Activated CD8-positive, alpha-beta memory T cell treated with anti-CD3 and anti-CD28 coated beads for 4 hours (primary cell): Measurements from ENCODE around the gene CGNL1.

Experiments
- DNase-seq, 2 donors: peaks; one replicate each; pipeline ENCODE4 v3.0.0-alpha.2; 2020; ENCODE audit warnings: low read depth in 2 of 2

CGNL1 gene

DNA sequence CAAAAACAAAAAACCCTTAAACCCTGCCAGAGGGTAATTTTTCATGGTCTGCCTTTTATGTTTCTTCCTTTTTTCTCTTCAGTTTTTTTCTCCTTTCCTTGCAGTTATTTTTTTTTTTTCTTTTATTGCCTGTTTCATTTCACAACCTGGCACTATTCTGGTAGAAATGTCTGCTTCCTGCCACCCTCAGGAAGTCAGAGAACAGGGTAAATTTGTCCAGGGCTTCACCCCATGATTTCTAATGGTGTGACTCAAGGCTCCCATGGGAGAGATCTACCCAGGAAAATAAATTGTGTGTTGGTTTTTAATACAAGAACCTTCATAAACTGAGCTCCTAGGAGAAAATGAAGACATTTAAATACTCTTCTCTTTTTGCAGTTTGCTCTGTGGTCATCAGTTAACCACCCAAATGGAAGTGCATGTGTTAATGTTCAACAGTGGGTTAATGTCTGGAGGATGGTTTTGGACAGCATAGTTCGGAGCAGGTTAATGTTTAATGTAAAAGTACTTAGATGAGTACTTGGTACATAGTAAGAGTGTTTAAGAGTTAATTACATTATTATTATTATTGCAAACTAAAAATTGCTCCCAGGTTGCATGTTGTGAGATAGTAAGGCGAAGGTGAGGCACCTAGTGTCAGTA, 45.9 kb downstream of the CGNL1 start:
- DNase-seq, result no peak

DNA sequence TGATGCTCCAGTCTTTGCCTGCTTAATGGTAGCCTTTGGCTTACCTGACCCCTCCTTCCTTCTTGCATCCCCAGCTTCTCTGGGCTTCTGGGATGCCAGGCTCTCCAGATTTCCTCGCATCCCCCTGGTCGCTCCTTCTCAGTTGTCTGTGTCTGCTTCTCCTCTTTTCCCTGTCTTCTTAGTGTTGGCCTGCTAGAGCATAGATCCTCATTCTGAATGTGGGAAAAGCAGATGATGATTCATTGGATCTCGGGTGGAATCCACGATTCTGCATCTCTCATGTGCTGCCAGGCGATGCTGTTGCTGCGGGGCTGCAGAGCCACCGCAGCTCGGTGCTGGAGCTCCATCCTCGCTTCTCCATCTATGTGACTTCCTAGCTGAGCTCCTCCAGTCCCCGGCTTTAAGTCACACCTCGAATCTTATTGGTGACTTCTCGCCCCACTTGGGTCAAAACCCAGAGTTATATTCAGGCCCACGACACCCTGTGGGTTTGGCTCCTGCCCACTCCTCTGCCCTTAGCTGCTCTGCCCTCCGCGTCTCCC, 47.4 kb downstream of the CGNL1 start:
- DNase-seq, result no peak

GRCh38 chr15:57424628-57425405, 48.5 kb downstream of the CGNL1 start:
- no peak for DNase-seq

DNA sequence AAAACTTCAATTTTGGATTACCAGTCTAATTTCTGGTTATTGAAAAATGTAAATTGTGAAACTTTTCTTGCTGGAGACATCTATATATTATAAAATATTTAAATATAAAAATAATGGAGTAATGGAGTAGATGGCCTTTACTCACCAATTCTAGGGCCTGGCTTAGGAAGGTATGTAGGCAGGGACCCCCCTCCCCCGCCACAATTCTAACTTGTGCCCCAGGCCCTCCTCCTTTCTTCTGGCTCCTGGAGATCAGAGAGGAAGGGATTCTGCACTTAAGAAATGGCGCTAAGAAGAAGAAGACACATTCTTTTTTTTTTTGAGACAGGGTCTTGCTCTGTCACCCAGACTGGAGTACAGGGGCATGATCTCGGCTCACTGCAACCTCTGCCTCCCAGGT, 49.5 kb downstream of the CGNL1 start:
- DNase-seq, result no peak

GRCh38 chr15:57427367-57427821, 51.1 kb downstream of the CGNL1 start:
- DNase-seq, result no peak

DNA sequence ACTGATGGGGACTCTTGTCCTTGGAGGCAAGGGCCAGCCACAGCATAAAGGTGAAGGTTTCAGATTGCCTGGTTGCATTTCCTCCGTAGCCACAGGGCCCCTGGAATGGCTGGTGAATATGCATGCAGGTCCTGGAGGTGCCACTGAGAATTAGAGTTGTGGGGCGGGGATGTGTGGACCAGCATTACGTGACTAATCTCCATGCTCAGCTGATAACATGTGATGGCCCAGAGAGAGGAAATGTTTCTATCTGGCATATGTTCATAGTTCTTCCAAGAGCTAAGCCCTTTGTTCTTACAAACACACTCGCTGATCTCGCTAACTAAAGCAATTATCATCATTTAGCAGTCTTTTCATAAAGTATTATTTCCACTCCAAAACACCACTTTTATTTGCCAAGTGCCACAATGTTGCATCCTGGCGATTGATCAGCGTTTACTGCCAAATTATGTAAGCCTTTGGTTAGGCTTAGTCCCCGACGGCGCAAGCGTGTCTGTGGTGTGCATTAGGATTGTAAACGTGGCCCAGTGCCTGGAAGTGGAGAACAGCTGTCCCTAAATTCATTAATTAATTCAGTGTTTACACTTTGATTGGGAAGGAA, 55.9 kb downstream of the CGNL1 start:
- DNase-seq, result no peak

- DNase-seq, result no peak
These were observed 59.9 kb downstream of the CGNL1 start for GRCh38 chr15:57436166-57436565.

GRCh38 chr15:57436961-57437360, 60.7 kb downstream of the CGNL1 start:
- no peak for DNase-seq

GRCh38 chr15:57437564-57437963, 61.3 kb downstream of the CGNL1 start:
- DNase-seq, result no peak

DNA sequence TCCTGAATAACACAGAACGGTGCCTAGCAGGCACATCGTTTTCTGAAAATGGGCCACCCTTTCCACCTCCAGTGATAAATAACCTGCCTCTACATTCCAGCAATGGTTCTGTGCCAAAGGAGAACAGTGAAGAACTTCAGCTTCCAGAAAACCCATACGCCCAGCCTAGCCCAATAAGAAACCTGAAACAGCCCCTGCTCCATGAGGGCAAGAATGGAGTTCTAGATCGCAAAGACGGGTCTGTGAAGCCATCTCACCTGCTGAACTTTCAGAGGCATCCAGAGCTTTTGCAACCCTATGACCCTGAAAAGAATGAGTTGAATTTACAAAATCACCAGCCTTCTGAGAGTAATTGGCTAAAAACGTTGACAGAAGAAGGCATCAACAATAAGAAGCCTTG, 61.9 kb downstream of the CGNL1 start:
- DNase-seq, result no peak

DNA sequence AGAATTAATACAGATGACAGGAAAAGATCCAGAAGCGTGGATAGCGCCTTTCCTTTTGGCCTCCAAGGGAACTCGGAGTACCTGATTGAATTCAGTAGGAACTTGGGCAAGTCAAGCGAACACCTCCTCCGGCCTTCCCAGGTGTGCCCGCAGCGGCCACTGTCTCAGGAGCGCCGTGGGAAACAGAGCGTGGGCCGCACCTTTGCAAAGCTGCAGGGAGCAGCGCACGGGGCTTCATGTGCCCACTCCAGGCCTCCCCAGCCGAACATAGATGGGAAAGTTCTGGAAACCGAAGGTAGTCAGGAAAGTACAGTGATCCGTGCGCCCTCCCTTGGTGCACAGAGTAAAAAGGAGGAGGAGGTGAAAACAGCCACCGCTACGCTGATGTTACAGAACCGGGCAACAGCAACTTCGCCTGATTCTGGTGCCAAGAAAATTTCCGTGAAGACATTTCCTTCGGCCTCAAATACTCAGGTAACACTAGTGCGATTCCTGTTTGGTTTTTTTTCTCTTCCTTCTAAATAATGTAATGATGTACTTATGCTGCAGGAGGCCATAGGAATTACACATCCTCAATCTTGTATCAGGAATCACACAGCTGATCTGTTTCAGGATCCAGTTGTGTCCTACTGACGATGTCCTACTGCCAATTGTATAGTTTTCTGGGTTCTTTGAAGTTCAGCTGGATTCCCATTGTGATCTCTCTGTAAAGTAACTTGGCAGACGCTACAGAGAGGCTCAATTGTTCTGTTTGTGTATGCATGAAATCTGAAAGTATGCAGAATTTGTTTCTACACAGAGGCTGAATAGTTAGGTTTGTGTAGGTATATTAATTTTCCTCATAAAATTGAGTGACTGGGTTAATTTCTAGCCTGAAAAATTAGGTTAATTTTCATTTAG, 63.1 kb downstream of the CGNL1 start:
- no peak for DNase-seq

GRCh38 chr15:57440167-57440566, 63.9 kb downstream of the CGNL1 start:
- DNase-seq, result no peak

GRCh38 chr15:57440799-57441198, 64.5 kb downstream of the CGNL1 start:
- DNase-seq, result no peak

GRCh38 chr15:57442335-57442734, 66.0 kb downstream of the CGNL1 start:
- DNase-seq, result no peak

GRCh38 chr15:57443486-57443885, 67.2 kb downstream of the CGNL1 start:
- no peak for DNase-seq

DNA sequence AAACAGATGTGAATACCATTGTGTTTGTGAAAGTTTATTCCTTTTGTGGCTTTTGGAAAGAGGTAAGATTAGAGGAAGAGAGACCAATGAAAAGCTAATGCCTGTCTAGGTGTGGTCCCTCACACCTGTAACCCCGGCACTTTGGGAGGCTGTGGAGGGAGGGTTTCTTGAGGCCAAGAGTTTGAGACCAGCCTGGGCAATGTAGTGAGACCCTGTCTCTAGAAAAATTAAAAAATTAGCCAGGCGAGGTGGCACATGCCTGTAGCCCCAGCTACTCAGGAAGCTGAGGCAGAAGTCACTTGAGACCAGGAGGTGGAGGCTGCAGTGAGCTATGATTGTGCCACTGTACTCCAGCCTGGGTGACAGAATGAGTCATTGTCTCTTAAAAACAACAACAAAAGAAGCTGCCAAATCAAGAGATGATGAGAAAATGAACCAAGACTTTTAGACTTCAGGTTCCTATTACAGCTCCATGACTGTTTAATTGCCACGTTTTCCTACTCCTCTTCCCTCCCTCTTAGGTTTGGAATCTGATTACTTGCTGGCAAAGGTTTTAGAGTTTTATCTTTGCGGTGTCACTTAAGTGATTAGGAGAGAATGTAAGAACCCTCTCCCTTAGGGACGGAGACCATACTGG, 68.7 kb downstream of the CGNL1 start:
- DNase-seq, result no peak

DNA sequence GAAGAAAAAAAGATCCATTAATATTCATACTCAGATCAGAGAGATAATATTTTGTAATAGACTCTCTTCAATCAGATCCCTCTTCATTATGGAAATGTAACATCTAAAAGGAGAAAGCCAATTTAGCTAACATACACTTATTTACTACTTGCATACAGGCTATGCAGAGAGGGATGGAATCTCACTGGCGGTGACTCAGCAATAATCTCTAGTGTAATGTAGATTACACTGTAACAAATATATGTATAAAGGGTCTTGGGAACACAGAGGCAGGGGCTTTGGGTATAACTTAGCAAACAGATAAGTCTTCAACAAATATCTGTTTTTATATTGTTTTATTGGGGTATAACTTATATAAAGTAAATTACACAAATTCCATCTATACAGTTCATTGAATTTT, 69.6 kb downstream of the CGNL1 start:
- DNase-seq, result no peak

- DNase-seq, result no peak
These were observed 70.1 kb downstream of the CGNL1 start for GRCh38 chr15:57446393-57446792.

- no peak for DNase-seq
These were observed 75.2 kb downstream of the CGNL1 start for GRCh38 chr15:57451555-57451954.

DNA sequence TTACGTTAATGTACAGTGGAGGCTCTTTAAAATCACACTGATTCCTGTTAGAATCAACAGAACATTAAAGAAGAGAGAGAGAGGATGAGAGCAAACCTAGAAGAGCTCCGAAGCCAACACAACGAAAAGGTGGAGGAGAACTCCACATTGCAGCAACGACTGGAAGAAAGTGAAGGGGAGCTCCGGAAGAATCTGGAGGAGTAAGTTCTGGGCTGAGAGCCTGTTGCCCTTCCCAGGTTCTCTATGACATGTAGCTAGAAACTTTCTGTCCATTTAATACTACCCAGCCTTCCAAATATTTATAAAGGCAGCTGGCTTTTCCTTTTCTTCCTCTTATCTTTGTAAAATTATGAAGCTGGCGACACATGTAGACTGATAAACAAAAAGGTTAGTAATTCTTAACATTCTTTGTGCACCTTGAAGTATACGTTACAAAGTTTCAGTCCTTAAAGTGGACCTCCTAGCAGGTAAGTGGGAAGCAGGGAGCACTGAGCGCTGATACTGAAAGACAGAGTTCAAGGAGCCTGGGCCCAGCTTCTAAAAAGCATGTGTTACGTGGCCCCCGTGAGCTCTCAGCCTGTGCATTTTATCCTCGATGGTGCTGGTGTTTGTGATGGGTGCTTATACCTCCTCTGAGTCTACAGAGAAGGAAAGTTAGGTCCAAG, 75.9 kb downstream of the CGNL1 start:
- DNase-seq, result no peak

DNA sequence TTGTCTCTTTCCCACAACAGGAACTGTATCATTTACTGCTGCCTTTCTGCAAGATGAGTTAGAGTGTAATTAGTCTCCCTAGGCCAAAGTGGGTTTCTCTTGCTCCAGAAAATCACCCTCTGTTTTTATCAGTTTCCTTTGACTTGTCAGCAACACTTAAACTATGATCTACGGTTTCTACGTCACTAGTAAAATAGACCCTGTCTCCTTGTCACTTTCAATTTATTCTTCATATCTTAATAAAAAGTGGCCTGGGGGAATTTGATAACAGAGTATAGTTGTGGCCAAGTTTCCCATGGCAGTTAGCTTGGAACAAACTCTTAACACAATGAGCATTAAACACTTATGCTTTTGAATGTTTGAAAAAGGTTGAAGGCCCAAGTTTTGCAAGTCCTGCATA, 79.6 kb downstream of the CGNL1 start:
- no peak for DNase-seq
